GM19023 (cell line): ENCODE results near the gene WDR19.
"Not testable (repeated sequence)": the region's sequence is repeated elsewhere in the genome, so short reads cannot be mapped to it uniquely, and the experiment has no call there.

Experiments used
- ATAC-seq: cut with Tn5 transposase; IDR thresholded peaks from one replicate; pipeline ENCODE4 v1.9.1; 2021; ENCODE audit warnings: mild to moderate bottlenecking, moderate library complexity; ENCODE audit not compliant: unreplicated experiment

Gene WDR19

GRCh38 chr4:39292433-39292832 is 110.1 kb downstream of the WDR19 start:
- ATAC-seq = not testable (repeated sequence)

GRCh38 chr4:39295784-39296183 is 113.5 kb downstream of the WDR19 start:
- ATAC-seq = no peak

GRCh38 chr4:39302901-39303300 is 120.6 kb downstream of the WDR19 start:
- ATAC-seq = no peak

- ATAC-seq = no peak
Measured at GRCh38 chr4:39303871-39304270, 121.5 kb downstream of the WDR19 start.

GRCh38 chr4:39304651-39305050 is 122.3 kb downstream of the WDR19 start:
- ATAC-seq = no peak

GRCh38 chr4:39305912-39306677 is 123.8 kb downstream of the WDR19 start:
- no peak for ATAC-seq

- ATAC-seq = no peak
Measured at GRCh38 chr4:39308611-39309010, 126.3 kb downstream of the WDR19 start.

- no peak for ATAC-seq
Measured at GRCh38 chr4:39312816-39313215, 130.5 kb downstream of the WDR19 start.

- ATAC-seq = no peak
Measured at GRCh38 chr4:39319676-39320075, 137.3 kb downstream of the WDR19 start.

- no peak for ATAC-seq
Measured at GRCh38 chr4:39320381-39321115, 138.2 kb downstream of the WDR19 start.

GRCh38 chr4:39323821-39324220 is 141.5 kb downstream of the WDR19 start:
- no peak for ATAC-seq

- ATAC-seq = no peak
Measured at GRCh38 chr4:39324446-39324845, 142.1 kb downstream of the WDR19 start.

- no peak for ATAC-seq
Measured at GRCh38 chr4:39324897-39325613, 142.7 kb downstream of the WDR19 start.

- ATAC-seq = no peak
Measured at GRCh38 chr4:39326468-39326977, 144.2 kb downstream of the WDR19 start.

- ATAC-seq = no peak
Measured at GRCh38 chr4:39330353-39330752, 148.0 kb downstream of the WDR19 start.

GRCh38 chr4:39331191-39331590 is 148.9 kb downstream of the WDR19 start:
- no peak for ATAC-seq
